ENCODE measurements around the gene KCNA10.

KCNA10 gene

DNA sequence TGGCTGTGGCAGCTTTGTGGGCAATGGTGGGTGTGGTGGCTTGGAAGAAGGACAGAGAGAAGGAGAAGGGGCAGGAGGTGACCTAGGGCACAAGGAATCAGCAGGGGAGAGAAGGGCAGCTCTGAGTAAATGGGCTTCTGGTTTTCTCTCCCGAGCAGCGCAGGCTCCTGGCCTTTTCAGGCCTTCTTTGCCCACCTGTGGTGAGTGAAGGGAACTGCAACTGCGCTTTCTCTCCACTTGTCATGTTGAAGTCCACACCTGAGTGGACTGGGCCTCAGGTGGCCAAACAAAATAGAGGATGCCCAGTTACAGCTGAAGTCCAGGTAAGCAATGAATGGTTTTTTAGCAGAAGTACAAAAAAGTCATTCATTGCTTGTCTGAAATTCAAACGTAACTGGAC is 29.4 kb upstream of the KCNA10 start:
- no peak for TF ChIP-seq KLF1 (tag by site-specific recombination; IDR thresholded peaks at IDR 0.05)
- TF ChIP-seq, protein P1, sequence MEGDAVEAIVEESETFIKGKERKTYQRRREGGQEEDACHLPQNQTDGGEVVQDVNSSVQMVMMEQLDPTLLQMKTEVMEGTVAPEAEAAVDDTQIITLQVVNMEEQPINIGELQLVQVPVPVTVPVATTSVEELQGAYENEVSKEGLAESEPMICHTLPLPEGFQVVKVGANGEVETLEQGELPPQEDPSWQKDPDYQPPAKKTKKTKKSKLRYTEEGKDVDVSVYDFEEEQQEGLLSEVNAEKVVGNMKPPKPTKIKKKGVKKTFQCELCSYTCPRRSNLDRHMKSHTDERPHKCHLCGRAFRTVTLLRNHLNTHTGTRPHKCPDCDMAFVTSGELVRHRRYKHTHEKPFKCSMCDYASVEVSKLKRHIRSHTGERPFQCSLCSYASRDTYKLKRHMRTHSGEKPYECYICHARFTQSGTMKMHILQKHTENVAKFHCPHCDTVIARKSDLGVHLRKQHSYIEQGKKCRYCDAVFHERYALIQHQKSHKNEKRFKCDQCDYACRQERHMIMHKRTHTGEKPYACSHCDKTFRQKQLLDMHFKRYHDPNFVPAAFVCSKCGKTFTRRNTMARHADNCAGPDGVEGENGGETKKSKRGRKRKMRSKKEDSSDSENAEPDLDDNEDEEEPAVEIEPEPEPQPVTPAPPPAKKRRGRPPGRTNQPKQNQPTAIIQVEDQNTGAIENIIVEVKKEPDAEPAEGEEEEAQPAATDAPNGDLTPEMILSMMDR (tag by site-specific recombination; IDR thresholded peaks at IDR 0.05) = peak; percentile 26; the same call in 1 of the 2 replicates
- CTCF ChIA-PET = interaction anchor here (0.6 to 1.7 kb wide), 10 partner anchors 9 to 1559 kb away, joined by 3 to 7 read pairs (median 6); partner anchors contain the start of gene KCNA2

DNA sequence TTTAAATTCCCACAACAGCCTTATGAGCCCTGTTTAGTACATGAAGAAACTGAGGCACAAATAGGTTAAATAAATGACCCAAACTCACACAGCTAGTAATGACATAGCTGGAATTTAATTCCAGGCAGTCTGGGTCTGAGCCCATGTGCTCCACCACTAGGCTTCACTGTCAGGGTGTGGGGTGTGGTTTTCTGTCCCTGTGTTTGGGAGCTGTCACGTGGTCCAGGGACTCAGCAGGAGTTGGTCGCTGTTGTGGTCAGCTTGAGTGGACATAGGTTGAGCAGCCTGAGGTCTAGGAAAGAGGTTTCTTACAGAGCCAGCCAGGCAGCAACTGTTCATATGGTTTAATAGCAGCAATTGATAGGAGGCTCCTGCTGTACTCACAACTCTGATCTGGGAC is 28.0 kb upstream of the KCNA10 start:
- no peak overlapping the region for H3K27ac ChIP-seq (ENCODE audit: extremely low read depth, low read depth, low read length)
- ChIA-PET POLR2A (no interaction called here), CTCF (interaction anchor here (0.8 to 1.4 kb wide), 4 partner anchors 9 to 84 kb away, joined by 4 to 6 read pairs (median 6); no protein-coding TSS in a partner anchor)
- H3K4me3 ChIP-seq (ENCODE audit: low read depth, low read length) = no peak overlapping the region
- no peak for TF ChIP-seq KLF1 (tag by site-specific recombination; IDR thresholded peaks at IDR 0.05)
- H3K4me1 ChIP-seq (ENCODE audit: control insufficient read depth, insufficient read depth, low read length) = no peaks in the 10 kb centered on the region
- no peaks in the 10 kb centered on the region for H3K9me3 ChIP-seq (ENCODE audit: control insufficient read depth, insufficient read depth, low read depth, low read length)
- no peaks in the 10 kb centered on the region for H3K36me3 ChIP-seq (ENCODE audit: control insufficient read depth in 2 of 2, insufficient read depth in 1 of 2, low read length in 2 of 2)

More for the DNA sequence above, 29.4 kb upstream of the KCNA10 start:
- Histone ChIP-seq H3K4me1 (ENCODE audit: control insufficient read depth, insufficient read depth, low read length) (no peaks in the 10 kb centered on the region), H3K27ac (ENCODE audit: extremely low read depth, low read depth, low read length) (no peak overlapping the region), H3K9me3 (ENCODE audit: control insufficient read depth, insufficient read depth, low read depth, low read length) (no peaks in the 10 kb centered on the region), H3K36me3 (ENCODE audit: control insufficient read depth in 2 of 2, insufficient read depth in 1 of 2, low read length in 2 of 2) (no peaks in the 10 kb centered on the region), H3K4me3 (ENCODE audit: low read depth, low read length) (no peak overlapping the region)
- POLR2A ChIA-PET = no interaction called here

DNA sequence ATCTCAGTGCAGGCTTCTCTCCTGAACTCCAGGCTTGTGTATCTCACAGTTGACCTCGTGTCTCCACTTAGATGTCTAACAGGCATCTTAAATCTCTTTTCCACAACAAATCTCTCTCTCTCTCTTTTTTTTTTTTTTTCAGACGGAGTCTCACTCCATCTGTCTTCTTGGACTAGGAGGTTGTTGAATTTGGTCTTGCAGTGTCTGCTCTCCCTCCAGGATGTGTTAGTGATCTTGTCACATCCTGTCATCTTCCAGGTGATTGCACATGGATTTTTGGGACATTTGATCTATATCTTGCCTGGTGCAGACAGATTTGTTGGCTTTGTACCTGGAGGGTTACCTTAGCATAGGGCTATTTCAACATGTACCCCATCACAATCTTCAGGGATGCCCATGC is 26.5 kb upstream of the KCNA10 start:
- Histone ChIP-seq H3K36me3 (ENCODE audit: control insufficient read depth in 2 of 2, insufficient read depth in 1 of 2, low read length in 2 of 2) (no peaks in the 10 kb centered on the region), H3K27ac (ENCODE audit: extremely low read depth, low read depth, low read length) (no peak overlapping the region), H3K4me3 (ENCODE audit: low read depth, low read length) (no peak overlapping the region), H3K9me3 (ENCODE audit: control insufficient read depth, insufficient read depth, low read depth, low read length) (no peaks in the 10 kb centered on the region), H3K4me1 (ENCODE audit: control insufficient read depth, insufficient read depth, low read length) (no peaks in the 10 kb centered on the region)
- POLR2A ChIA-PET = no interaction called here
- CTCF ChIA-PET = interaction anchor here (0.6 to 1.1 kb wide), 3 partner anchors 10 to 73 kb away, joined by 3 read pairs; no protein-coding TSS in a partner anchor
- no peak for TF ChIP-seq OSR2 (tag by site-specific recombination; IDR thresholded peaks at IDR 0.05)
- TF ChIP-seq, protein P2, sequence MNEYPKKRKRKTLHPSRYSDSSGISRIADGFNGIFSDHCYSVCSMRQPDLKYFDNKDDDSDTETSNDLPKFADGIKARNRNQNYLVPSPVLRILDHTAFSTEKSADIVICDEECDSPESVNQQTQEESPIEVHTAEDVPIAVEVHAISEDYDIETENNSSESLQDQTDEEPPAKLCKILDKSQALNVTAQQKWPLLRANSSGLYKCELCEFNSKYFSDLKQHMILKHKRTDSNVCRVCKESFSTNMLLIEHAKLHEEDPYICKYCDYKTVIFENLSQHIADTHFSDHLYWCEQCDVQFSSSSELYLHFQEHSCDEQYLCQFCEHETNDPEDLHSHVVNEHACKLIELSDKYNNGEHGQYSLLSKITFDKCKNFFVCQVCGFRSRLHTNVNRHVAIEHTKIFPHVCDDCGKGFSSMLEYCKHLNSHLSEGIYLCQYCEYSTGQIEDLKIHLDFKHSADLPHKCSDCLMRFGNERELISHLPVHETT (tag by site-specific recombination; IDR thresholded peaks at IDR 0.05) = no peak
- TF ChIP-seq ZNF10 (tag by site-specific recombination; IDR thresholded peaks at IDR 0.05) = no peak
- TF ChIP-seq GFI1B (tag by site-specific recombination; IDR thresholded peaks at IDR 0.05) = no peak
- no peak for TF ChIP-seq REPIN1 (tag by site-specific recombination; IDR thresholded peaks at IDR 0.05; ENCODE audit: low read depth)
- TF ChIP-seq BCL11B (tag by site-specific recombination; IDR thresholded peaks at IDR 0.05; ENCODE audit: low read depth) = no peak
- TF ChIP-seq, protein P3, sequence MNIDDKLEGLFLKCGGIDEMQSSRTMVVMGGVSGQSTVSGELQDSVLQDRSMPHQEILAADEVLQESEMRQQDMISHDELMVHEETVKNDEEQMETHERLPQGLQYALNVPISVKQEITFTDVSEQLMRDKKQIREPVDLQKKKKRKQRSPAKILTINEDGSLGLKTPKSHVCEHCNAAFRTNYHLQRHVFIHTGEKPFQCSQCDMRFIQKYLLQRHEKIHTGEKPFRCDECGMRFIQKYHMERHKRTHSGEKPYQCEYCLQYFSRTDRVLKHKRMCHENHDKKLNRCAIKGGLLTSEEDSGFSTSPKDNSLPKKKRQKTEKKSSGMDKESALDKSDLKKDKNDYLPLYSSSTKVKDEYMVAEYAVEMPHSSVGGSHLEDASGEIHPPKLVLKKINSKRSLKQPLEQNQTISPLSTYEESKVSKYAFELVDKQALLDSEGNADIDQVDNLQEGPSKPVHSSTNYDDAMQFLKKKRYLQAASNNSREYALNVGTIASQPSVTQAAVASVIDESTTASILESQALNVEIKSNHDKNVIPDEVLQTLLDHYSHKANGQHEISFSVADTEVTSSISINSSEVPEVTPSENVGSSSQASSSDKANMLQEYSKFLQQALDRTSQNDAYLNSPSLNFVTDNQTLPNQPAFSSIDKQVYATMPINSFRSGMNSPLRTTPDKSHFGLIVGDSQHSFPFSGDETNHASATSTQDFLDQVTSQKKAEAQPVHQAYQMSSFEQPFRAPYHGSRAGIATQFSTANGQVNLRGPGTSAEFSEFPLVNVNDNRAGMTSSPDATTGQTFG (tag by site-specific recombination; IDR thresholded peaks at IDR 0.05; ENCODE audit: borderline replicate concordance) = no peak
- no peak for TF ChIP-seq ZNF677 (tag by site-specific recombination; IDR thresholded peaks at IDR 0.05)
- no peak for TF ChIP-seq ZNF169 (tag by site-specific recombination; IDR thresholded peaks at IDR 0.05)
- TF ChIP-seq, protein P4, sequence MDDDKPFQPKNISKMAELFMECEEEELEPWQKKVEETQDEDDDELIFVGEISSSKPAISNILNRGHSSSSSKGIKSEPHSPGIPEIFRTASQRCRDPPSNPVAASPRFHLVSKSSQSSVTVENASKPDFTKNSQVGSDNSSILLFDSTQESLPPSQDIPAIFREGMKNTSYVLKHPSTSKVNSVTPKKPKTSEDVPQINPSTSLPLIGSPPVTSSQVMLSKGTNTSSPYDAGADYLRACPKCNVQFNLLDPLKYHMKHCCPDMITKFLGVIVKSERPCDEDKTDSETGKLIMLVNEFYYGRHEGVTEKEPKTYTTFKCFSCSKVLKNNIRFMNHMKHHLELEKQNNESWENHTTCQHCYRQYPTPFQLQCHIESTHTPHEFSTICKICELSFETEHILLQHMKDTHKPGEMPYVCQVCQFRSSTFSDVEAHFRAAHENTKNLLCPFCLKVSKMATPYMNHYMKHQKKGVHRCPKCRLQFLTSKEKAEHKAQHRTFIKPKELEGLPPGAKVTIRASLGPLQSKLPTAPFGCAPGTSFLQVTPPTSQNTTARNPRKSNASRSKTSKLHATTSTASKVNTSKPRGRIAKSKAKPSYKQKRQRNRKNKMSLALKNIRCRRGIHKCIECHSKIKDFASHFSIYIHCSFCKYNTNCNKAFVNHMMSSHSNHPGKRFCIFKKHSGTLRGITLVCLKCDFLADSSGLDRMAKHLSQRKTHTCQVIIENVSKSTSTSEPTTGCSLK (tag by site-specific recombination; IDR thresholded peaks at IDR 0.05) = no peak
- no peak for TF ChIP-seq BCL11A (tag by site-specific recombination; IDR thresholded peaks at IDR 0.05; ENCODE audit: low read depth)
- no peak for TF ChIP-seq ZNF776 (tag by site-specific recombination; IDR thresholded peaks at IDR 0.05; ENCODE audit: borderline replicate concordance)
- TF ChIP-seq ZNF654 (tag by site-specific recombination; IDR thresholded peaks at IDR 0.05; ENCODE audit: low read depth) = no peak
- TF ChIP-seq ZNF174 (tag by site-specific recombination; IDR thresholded peaks at IDR 0.05) = no peak
- no peak for TF ChIP-seq ZNF23 (tag by site-specific recombination; IDR thresholded peaks at IDR 0.05; ENCODE audit: borderline replicate concordance)
- no peak for TF ChIP-seq ZNF768 (tag by site-specific recombination; IDR thresholded peaks at IDR 0.05)
- no peak for TF ChIP-seq EGR2 (tag by site-specific recombination; IDR thresholded peaks at IDR 0.05; ENCODE audit: low read depth)
- no peak for TF ChIP-seq WT1 (tag by site-specific recombination; IDR thresholded peaks at IDR 0.05)
